Stimulated activated naive CD8-positive, alpha-beta T cell treated with anti-CD3 and anti-CD28 coated beads, Interleukin-15, amount 100 ng/mL, for 72 hours (primary cell): ENCODE measurements around the gene TRIM54.
"Not testable (repeated sequence)": the region's sequence is repeated elsewhere in the genome, so short reads cannot be mapped to it uniquely, and the experiment has no call there.

ENCODE experiments used
- ATAC-seq: fragments of 150-1000 bp; cut with Tn5 transposase; 2 replicates; pipeline ENCODE4 v1.10.0; 2021; ENCODE audit warnings: mild to moderate bottlenecking, moderate library complexity
- DNase-seq, 2 donors: peaks; one replicate each; pipeline ENCODE4 v3.0.0; 2021 to 2022
- H3K27ac Mint-ChIP-seq, 2 donors: one replicate each; pipeline ENCODE4 v1.8.0; 2022; ENCODE audit warnings: mild to moderate bottlenecking in 2 of 2, mixed read lengths in 2 of 2, moderate library complexity in 2 of 2
- H3K27me3 Mint-ChIP-seq: one replicate; pipeline ENCODE4 v1.8.0; 2022; ENCODE audit warnings: mixed read lengths
- H3K4me1 Mint-ChIP-seq: one replicate; pipeline ENCODE4 v1.8.0; 2022; ENCODE audit warnings: mild to moderate bottlenecking, mixed read lengths
- H3K4me3 Mint-ChIP-seq, 2 donors: one replicate each; pipeline ENCODE4 v1.8.0; 2022; ENCODE audit warnings: mild to moderate bottlenecking in 2 of 2, mixed read lengths in 2 of 2, moderate library complexity in 1 of 2
- H3K9me3 Mint-ChIP-seq, 2 donors: one replicate each; pipeline ENCODE4 v1.8.0; 2022; ENCODE audit warnings: mixed read lengths in 2 of 2

The TRIM54 gene

DNA sequence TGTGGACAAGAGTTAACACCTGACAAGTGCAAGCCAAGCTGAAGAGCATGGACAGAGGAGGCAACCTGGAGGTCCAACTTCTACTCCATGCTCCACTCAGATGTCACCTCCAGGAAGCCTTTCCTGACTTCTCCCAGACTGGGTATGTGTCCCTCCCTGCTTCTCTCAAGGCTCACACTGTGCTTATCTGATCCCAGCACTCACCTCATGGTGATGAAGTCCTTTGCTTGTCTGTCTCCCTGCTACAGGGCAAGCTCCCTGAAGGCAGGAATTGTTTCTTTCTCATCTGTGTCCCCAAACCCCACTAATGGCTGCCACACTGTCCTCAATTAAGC lies 16.7 kb upstream of the TRIM54 start:
- Mint-ChIP-seq H3K4me3 (peak overlapping the region; percentile 45 to 51), H3K9me3 (no peaks in the 10 kb centered on the region), H3K4me1 (peaks cover 26% of the 10 kb centered on the region), H3K27me3 (peaks cover 27% of the 10 kb centered on the region), H3K27ac (no peak overlapping the region)
- DNase-seq (no peak), ATAC-seq (no peak)

DNA sequence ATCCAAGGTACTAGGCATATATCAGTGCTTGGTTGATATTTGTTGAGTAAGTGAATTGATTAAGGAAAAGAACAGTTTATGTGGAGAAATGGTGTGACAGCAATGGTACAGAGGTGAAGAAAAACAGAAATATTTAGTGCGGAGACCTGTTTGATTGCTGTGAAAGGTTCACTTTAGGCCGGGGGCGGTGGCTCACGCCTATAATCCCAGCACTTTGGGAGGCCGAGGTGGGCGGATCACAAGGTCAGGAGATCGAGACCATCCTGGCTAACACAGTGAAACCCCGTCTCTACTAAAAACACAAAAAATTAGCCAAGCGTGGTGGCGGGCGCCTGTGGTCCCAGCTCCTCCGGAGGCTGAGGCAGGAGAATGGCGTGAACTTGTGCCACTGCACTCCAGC lies 13.9 kb upstream of the TRIM54 start:
- H3K4me3 Mint-ChIP-seq, H3K27ac Mint-ChIP-seq, ATAC-seq, DNase-seq, H3K9me3 Mint-ChIP-seq: not testable (repeated sequence)
- Mint-ChIP-seq H3K4me1 (peaks cover 10% of the 10 kb centered on the region), H3K27me3 (peaks cover 11% of the 10 kb centered on the region)

DNA sequence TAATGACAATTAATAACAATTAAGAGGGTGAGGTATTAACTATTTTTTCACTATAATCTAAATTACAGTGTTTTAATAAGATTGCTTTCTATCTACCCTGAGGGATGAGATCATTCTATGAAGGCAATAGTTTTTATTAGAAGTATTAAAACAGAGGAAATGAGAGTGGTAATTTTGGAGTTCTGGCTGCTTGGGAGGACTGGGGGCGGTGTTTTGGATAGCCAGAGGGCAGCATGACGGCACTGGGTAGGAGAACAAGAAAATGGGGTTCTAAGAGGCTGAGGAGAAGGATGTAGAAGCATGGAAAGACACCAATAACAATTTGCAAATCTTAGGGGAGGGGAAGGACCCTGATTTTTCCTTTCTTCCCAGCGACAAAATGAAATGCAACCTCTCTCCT lies 12.1 kb upstream of the TRIM54 start:
- DNase-seq, result no peak
- H3K9me3 Mint-ChIP-seq, result no peaks in the 10 kb centered on the region

DNA sequence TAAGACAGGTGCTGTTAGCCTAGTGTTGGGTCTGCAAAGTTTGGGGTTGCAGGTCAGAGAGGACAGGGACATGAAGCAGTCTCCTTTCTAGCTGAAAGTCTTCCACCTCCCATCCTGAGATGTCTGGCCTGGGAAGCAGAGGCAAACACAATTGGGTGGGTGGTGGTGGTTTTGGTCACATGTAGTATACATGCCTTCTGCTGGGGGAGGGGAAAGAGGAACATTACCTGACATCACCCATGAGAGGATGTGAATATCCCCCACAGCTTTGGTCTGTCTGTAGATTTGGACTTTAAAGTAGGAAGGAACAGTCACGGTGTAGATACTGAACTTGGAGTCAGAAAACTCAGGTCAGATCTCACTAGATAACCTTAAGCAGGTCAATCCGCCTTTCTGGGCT lies 11.6 kb upstream of the TRIM54 start:
- Mint-ChIP-seq H3K9me3 (no peaks in the 10 kb centered on the region), H3K27me3 (peaks cover 26% of the 10 kb centered on the region), H3K27ac (no peak overlapping the region), H3K4me1 (no peaks in the 10 kb centered on the region), H3K4me3 (no peak overlapping the region)
- ATAC-seq (no peak), DNase-seq (no peak)

More for the DNA sequence above, 12.1 kb upstream of the TRIM54 start:
- H3K4me3 Mint-ChIP-seq, result no peak overlapping the region
- H3K4me1 Mint-ChIP-seq, result no peaks in the 10 kb centered on the region
- no peak overlapping the region for H3K27ac Mint-ChIP-seq
- peaks cover 26% of the 10 kb centered on the region for H3K27me3 Mint-ChIP-seq
- ATAC-seq, result no peak

DNA sequence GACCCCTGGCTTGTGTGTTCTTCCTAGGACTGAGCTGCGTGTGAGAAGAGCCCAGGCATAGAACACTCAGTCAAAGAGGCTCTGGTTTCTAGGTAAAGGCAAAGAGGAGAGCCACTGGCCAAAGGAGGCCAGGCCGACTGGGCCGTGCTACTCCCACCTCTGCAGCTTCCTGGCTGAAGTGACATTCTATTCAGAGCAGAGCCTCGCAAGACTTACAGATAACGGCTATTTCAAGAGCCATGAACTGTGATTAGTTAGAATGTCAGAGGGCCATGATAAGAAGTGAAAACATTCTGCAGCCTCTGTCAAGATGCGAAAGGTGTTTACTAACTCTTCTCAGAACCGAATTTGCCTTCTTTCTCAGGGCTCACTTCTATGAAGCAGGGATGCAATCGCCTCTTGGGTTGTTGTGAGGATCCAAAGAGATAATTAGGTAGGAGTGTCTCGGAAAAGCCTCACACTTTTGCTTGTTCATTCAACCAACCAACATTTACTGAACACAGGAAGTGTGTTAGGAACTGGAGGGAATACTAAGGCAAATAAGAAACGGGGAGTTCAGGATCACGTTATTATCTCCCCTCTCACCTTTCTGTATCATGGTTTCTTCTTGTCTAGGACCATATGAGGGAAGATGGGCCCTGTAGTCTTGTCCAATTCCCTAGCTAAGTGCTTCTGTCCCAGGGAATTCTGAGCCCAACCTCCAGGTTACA lies 10.4 kb upstream of the TRIM54 start:
- ATAC-seq, result no peak
- no peak for DNase-seq
- no peaks in the 10 kb centered on the region for H3K4me1 Mint-ChIP-seq
- no peak overlapping the region for H3K27ac Mint-ChIP-seq
- no peaks in the 10 kb centered on the region for H3K9me3 Mint-ChIP-seq
- peaks cover 26% of the 10 kb centered on the region for H3K27me3 Mint-ChIP-seq
- H3K4me3 Mint-ChIP-seq, result no peak overlapping the region

DNA sequence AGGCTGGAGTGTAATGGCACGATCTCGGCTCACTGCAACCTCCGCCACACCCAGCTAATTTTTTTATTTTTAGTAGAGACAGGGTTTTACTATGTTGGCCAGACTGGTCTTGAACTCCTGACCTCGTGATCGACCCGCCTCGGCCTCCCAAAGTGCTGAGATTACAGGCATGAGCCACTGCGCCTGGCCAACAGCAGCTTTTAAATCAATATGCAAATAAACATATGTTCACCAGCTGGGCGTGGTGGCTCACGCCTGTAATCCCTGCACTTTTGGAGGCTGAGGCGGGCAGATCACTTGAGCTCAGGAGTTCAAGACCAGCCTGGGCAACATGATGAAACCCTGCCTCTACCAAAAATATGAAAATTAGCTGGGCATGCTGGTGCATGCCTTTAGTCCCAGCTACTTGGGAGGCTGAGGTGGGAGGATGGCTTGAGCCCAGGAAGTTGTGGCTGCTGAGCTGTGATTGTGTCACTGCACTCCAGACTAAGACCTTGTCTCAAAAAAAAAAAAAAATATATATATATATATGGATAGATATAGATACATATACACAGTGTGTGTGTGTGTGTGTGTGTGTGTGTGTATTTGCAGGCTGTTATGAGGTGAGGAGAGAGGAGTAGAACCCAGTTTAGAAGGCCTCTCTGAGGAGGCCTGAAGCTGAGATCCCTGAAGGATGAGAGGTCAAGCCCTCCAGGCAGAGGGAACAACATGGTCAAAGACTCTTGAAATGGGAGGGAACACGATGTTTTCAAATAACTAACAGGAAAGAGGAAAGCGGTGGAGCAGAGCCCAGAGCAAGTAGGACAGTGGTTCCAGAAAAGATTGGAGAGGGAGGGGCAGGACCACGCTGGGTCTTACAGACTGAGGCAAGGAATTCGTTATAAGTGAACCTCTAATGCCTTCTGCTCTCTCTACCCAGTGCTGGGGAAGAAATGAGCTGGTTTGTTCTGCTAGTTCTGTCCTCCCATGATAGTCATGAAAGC lies 9.4 kb upstream of the TRIM54 start:
- not testable (repeated sequence) for DNase-seq, H3K4me3 Mint-ChIP-seq, H3K4me1 Mint-ChIP-seq, H3K9me3 Mint-ChIP-seq, ATAC-seq
- peaks cover 33% of the 10 kb centered on the region for H3K27me3 Mint-ChIP-seq
- peak overlapping the region in 1 of 2 donors; percentile 18 for H3K27ac Mint-ChIP-seq

DNA sequence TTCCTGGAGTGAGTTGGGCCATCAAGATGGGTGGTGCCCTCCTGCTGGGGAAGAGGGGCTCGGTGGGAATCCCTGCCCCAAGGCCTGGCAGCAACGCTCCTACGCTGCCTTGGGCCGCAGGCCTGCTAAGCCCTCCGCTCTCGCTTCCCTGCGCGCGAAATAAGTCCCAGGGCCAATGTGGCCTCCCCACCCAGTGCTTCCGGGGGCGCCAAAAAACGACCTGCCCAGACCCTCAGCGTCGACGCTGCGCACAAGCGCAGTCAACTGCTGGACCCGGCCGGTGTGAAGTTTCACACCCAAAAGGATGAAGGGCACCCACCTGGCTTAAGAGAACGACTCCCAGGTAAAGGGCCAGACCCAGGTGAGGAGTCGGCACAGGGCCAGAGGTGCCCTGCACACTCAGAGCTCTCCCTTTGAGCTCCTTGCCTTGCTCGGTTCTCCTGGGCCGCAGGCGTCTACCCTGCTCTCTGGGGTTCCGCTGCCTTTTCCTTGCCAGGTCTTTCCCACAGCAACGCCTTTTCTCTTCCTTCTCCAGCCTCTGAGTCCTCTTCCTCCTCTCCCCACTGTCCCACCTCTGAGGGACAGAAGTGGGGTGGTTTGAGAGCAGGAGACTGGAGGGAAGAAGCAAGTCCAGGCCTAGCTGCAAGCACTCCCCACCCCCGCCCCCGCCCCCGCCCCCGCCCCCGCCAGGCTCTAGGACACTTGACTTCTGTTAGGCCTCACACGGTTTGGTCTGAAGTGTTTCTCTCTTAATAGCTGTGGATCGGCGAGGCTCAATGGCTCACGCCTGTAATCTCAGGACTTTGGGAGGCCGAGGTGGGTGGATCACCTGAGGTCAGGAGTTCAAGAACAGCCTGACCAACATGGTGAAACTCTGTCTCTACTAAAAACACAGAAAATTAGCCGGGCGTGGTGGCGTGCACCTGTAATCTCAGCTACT lies 6.7 kb upstream of the TRIM54 start, which contains the start of gene DNAJC5G:
TSS of gene DNAJC5G (plus strand) at position 223 of the 940 bp plus-strand sequence. CDS start 1,296 bp downstream, outside the sequence.
- Mint-ChIP-seq H3K4me3 (no peak within 1 kb of the TSS), H3K27ac (no peak within 1 kb of the TSS), H3K4me1 (no peaks in the 10 kb centered on the region), H3K9me3 (no peaks in the 10 kb centered on the region), H3K27me3 (peaks cover 33% of the 10 kb centered on the region)
- no peak for ATAC-seq
- DNase-seq, result no peak

DNA sequence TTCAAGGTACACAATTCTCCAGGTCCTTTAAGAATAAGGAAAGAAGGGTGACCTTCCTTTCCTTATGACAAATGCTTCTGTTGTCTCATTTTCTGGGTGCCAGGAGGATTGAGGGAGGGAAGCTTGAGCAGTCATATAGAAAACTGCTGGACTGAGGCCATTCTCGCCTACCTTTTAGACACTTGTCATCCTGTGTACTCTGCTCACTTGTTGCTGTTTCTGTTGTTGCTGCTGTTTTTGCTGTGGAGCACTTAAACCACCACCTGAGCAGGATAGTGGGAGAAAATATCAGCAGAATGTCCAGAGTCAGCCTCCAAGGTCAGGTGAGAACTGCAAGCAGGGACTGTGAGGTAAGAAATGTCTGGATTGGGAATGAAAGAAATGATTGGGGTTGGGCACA lies 4.2 kb upstream of the TRIM54 start:
- DNase-seq (no peak), ATAC-seq (no peak)
- peaks cover 50% of the 10 kb centered on the region for H3K27me3 Mint-ChIP-seq
- H3K9me3 Mint-ChIP-seq, result no peaks in the 10 kb centered on the region
- no peak overlapping the region for H3K27ac Mint-ChIP-seq
- no peaks in the 10 kb centered on the region for H3K4me1 Mint-ChIP-seq
- no peak overlapping the region for H3K4me3 Mint-ChIP-seq

DNA sequence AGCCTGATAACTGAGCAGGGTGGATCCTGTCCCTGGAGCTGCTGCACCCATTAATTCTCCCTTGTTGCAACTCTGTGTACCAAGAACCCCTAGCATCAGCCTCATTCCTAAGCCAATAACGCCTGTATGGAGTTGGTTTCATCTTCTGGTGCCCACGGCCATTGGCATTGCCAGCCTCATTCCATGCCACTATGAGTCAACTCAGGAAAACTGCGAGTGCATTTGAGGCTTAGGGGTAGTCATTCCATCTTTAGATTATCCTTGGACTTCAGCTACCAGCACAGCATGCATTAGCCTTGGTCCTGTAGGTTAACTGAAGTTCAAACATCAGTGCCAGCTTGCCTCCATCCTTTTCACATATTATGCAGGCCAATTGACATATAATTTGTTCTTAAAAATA lies 1.4 kb upstream of the TRIM54 start:
- DNase-seq (no peak), ATAC-seq (no peak)
- Mint-ChIP-seq H3K27ac (no peak overlapping the region), H3K9me3 (no peaks in the 10 kb centered on the region), H3K4me3 (no peak overlapping the region), H3K4me1 (no peaks in the 10 kb centered on the region), H3K27me3 (peaks cover 37% of the 10 kb centered on the region)

DNA sequence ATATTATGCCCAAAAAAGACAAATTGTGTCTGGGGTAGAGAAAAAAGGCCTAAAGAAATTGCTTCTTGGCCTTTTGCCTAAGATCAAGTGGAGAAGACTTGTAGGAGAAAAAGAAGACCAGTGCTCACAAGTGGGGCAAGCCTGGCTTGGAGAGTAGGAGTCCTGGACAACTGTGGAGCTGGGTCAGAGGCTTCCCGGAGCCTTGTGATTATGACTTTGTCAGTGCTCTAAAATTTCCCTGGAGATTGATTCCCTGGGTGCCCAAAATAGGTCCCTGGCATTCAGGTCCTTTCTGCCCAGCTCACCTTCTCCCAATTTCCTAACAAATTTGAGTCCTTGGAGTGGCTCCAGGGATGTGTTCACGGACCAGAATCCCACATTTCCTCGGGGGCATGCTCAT lies 787 bp upstream of the TRIM54 start:
- DNase-seq, result no peak
- Mint-ChIP-seq H3K27ac (no peak overlapping the region), H3K27me3 (peaks cover 37% of the 10 kb centered on the region), H3K9me3 (no peaks in the 10 kb centered on the region), H3K4me3 (no peak overlapping the region), H3K4me1 (no peaks in the 10 kb centered on the region)
- ATAC-seq, result no peak

DNA sequence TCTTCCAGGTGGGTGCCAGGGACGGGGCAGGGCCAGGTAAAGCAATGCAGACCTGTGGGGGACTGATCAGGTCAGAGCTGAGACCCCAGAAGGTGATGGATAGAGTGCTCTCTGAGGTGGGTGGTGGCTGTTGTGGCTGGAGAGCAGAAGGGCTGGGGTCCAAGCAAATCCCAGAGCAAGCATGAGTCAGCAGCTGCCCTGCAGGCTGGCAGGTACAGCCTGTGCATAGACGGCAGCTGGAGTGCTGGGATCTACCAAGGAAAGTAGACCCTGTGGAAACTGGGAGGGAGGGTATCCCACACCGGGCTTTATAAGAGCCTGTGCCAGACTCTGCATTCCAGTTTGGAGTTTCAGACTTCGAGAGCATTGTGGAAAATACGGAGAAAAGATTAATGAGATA lies 663 bp downstream of the TRIM54 start:
- Mint-ChIP-seq H3K27ac (no peak overlapping the region), H3K9me3 (no peaks in the 10 kb centered on the region), H3K4me3 (no peak overlapping the region), H3K4me1 (no peaks in the 10 kb centered on the region), H3K27me3 (peaks cover 38% of the 10 kb centered on the region)
- ATAC-seq (no peak), DNase-seq (no peak)

DNA sequence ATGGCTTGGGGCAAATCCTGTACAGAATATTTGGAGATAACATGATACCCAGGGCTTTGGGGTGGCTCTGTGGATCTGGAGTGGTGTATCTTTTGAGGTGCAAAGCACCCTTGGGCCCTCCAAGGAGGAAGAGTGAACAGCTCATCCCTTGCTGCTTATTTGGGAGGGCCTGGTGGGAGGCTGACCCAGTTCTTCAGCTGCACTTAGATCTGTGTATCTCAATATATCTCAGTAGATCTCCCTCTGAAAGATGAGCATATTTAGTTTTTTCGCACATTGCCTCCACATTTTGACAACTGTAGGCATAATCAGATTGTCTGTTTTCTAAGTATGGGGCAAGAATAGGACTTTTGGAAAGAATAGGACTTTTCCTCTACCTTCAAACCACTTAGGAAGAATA lies 2.8 kb downstream of the TRIM54 start:
- H3K27ac Mint-ChIP-seq, result no peak overlapping the region
- ATAC-seq, result no peak

DNA sequence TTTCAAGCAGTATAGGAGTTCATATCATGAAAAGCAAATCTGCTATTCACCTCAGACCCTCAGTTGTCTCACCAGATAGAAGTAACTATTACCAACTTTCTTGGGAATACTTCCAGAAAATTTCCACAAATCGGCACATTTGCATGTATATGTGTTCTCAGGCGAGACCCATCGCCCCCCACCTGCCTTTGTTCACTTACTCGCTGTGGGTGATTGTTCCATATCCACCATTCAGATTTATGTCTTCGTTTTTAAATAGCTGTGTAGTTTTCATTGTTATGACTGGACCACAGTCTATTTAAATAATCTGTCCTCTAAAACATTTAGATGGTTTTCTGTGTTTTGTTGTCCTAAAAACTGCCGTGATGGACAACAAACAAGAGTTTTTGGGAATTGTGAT lies 3.3 kb downstream of the TRIM54 start:
- Mint-ChIP-seq H3K4me1 (no peaks in the 10 kb centered on the region), H3K9me3 (no peaks in the 10 kb centered on the region)

More for the DNA sequence above, 2.8 kb downstream of the TRIM54 start:
- no peak overlapping the region for H3K4me3 Mint-ChIP-seq
- H3K4me1 Mint-ChIP-seq, result no peaks in the 10 kb centered on the region
- no peak for DNase-seq
- peaks cover 32% of the 10 kb centered on the region for H3K27me3 Mint-ChIP-seq
- no peaks in the 10 kb centered on the region for H3K9me3 Mint-ChIP-seq

DNA sequence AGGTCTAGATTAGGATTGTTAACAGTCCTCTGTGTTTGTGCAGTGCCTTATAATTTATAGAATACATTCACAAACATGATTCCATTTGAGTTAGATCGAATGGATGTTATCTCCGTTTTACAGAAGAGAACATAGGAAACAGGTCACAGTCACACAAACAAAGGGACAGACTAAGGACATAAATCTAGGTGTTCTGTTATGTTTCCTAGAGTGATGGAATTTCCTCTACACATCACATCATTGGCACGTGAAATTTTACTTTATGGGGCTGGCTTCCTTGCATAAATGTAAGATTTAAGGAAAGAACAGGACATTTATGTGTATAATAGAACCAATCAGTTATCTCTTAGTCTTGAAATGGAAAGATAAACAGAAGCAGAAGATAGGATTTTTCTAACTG lies 6.4 kb downstream of the TRIM54 start:
- H3K4me1 Mint-ChIP-seq, result no peaks in the 10 kb centered on the region
- H3K4me3 Mint-ChIP-seq, result no peak overlapping the region
- ATAC-seq (no peak), DNase-seq (no peak)
- no peak overlapping the region for H3K27ac Mint-ChIP-seq
- no peaks in the 10 kb centered on the region for H3K9me3 Mint-ChIP-seq
- H3K27me3 Mint-ChIP-seq, result peaks cover 32% of the 10 kb centered on the region

More for the DNA sequence above, 3.3 kb downstream of the TRIM54 start:
- ATAC-seq, result no peak
- no peak overlapping the region for H3K27ac Mint-ChIP-seq
- peaks cover 32% of the 10 kb centered on the region for H3K27me3 Mint-ChIP-seq
- DNase-seq, result no peak
- no peak overlapping the region for H3K4me3 Mint-ChIP-seq

DNA sequence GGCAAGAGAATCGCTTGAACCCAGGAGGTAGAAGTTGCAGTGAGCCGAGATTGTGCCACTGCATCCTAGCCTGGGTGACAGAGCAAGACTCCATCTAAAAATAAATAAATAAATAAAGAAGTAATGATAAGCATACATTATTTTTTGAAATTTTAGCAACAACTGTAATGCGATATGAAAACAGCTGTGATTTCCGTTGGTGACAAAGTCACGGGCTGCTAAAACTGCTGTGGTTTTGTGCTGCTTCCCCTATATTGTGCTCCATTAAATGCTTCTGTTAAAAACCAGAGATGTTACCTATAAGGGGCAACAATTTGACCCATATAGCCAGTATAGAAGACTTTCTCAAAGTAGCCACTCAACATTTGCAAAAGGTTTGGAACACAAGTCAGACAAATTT lies 8.3 kb downstream of the TRIM54 start:
- Mint-ChIP-seq H3K27me3 (peaks cover 32% of the 10 kb centered on the region), H3K4me3 (no peak overlapping the region), H3K27ac (no peak overlapping the region), H3K9me3 (no peaks in the 10 kb centered on the region), H3K4me1 (no peaks in the 10 kb centered on the region)
- DNase-seq, result no peak
- no peak for ATAC-seq
